GM19468 (cell line): ENCODE data around the gene HHATL.
"Not testable (repeated sequence)": the region's sequence is repeated elsewhere in the genome, so short reads cannot be mapped to it uniquely, and the experiment has no call there.

Source experiments
- ATAC-seq: cut with Tn5 transposase; IDR thresholded peaks from one replicate; pipeline ENCODE4 v1.9.1; 2021; ENCODE audit warnings: mild to moderate bottlenecking, moderate library complexity, moderate number of reproducible peaks; ENCODE audit not compliant: unreplicated experiment; ENCODE audit errors: extremely low read depth

HHATL gene

DNA sequence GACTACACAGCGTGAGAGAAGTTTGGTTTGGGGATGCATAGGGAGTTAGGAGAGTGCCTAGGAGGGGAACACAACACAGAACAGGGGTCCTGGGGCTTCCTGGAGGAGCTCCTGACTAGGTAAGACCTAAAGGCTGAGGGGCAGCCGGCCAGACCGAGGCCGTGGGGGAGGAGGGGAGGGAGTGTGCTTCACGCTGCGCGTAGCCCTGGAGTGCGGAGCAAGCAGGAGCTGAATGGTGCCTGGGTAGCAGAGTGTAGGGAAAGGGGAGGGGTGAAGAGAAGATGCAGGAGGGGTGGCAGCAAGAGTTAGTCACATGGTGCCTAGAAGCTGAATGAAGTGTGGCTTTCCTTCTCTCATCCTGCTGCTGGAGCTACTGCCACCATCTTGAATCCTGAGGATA is 32.4 kb upstream of the HHATL start:
- no peak for ATAC-seq

- no peak for ATAC-seq
Observed at GRCh38 chr3:42734263-42734860, 31.8 kb upstream of the HHATL start.

GRCh38 chr3:42733501-42734262 is 31.1 kb upstream of the HHATL start:
- no peak for ATAC-seq

DNA sequence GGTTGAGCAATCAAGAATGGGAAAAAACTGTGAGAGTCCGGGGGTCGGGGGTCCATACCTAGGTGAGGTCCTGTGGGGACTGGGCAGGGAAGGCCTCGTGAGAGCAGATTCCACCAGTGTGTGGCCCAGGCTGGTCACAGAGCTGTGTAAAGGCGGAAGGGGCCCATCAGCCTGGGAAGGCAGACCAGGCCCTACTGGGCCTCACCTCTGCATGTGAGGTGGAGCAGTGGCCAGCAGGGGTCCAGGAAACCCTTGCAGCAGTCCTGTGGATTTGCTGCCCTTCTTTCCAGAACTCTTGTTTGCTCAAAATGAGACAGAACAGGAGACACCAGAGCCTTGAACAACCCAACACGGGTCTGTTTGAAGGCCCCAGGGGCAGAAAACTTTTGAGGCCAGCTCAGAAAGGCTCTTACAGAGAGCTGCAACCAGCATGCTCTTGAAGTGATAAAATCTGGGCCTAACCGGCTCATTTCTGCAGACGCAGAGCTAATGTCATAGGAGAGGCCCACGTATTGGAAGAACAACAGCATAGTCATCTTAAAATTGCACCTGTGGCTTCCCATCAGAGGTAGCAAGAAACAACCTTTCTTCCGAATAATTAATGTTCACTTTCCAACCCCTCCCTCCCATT is 30.3 kb upstream of the HHATL start:
- no peak for ATAC-seq

- no peak for ATAC-seq
Observed at GRCh38 chr3:42732196-42732828, 29.7 kb upstream of the HHATL start.

DNA sequence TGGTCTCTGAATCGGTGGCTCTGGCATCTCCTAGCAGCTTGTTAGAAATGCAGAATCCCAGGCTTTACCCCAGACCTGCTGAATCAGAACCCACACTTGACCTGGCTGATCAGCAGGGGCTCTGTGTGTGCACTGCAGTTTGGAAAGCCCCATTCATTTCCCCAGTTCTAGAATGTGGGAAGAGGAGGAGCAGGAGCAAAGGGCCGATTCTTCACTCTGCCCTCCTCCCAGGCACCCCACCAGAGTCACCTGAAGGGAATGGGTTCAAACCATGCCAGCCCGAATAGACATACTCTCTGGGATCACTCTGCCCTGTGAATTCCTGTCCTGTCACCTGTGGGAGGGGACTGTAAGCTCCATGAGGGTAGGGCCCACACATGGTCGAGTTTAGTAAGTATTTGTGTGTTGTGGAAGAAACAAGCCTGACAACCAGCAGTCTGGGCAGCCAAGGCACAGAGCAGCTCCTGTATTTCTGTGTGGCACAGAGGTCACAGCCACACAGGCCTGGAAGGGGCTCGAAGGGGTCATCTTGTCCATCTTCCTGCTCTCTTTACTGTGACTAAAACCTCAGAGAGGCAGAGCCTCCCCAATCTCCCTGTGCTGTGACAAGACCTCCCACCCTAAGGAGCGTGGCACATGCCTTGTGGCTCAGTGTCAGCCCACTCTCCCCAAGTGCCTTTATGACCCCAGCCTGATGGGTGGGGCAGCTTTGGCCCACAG is 29.0 kb upstream of the HHATL start:
- ATAC-seq = no peak

DNA sequence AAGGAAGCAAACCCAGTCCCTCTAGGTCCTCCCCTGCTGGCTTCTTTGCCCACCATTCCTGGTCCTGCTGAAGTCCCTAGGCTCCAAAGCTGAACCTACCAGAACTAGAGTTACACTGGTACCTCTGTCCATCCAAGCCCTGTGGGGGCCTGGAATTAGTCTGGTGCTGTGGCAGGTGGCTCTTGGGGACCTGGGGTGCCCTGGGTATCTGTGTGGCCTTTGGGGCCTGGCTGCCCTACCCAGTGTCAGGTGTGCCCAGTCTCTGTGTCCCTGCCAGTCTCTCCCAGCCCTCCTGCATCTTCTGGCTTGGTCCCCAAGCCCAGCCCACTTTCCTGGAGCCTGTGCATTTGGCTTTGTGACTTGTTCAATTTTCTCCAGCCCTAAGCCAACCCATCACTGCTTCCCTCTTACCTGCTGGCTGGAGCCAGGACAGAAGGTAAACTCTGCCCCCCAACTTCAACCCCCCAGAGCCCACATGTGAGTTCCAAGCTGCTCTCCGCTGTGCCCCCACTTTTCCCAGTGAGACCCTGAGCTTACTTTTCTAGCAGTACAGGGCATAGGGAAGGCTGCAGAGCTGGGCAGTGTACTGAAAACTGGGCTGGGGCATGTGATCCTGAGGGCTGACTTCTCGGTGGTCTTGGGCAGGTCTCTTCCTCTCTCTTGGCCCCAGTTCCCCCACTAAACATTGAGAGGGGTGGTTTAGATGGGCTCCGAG is 28.3 kb upstream of the HHATL start:
- ATAC-seq = no peak

DNA sequence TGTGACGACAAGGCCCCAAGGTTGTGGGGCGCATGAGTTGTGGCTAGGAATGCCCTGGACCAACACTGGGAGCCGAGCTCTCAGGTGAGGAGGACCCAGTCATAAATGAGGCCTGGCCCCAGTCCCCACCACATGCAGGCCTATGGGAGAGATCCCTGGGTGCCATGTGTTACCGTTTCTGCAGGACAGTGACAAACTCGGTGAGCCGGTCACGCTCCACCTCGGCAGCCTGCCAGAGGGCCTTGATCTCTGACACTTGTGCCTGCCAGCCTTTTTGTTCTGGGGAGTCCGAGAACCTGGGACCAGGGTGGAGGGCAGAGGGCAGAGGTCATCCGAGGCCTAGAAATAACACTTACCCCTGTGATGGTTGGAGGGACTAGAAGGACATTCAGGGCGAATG is 27.7 kb upstream of the HHATL start:
- no peak for ATAC-seq

GRCh38 chr3:42729404-42730145 is 27.0 kb upstream of the HHATL start:
- no peak for ATAC-seq

- ATAC-seq = no peak
Observed at GRCh38 chr3:42728668-42729364, 26.2 kb upstream of the HHATL start.

GRCh38 chr3:42728056-42728455 is 25.5 kb upstream of the HHATL start:
- no peak for ATAC-seq

DNA sequence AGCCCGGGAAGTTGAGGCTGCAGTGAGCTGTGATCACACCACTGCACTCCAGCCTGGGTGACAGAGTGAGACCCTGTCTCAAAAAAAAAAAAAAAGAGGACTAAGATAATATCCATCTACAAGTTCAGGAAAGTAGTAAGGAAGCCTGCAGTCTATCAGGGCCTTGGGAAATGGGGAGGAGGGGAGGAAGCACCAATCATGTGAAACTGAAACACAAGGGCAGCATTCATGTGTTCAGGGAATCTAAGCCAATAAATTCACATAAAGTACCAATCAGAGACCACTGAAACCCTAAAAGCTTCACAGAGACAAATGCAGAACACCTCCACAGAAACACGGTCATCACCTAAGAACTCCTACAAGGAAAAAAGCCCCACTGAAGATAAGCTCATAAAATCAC is 22.9 kb upstream of the HHATL start:
- ATAC-seq = no peak

DNA sequence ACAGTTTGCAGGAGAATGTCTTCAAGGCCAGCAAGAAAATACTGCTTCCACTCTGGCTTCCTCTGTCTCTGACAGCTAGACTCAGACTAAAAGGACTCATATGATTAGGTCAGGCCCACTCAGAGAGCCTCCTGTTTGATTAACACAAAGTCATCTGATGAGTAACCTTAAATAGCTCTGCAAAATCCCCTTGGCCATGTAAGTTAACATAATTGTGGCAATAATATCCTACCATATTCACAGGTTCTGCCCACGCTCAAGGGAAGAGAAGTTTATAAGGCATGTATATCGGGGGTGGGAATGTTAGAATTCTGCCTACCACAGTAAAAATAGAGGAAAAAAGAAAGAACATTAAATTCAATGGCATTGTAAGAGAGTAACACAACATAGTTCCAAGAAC is 20.6 kb upstream of the HHATL start:
- ATAC-seq = no peak

- ATAC-seq = not testable (repeated sequence)
Observed at GRCh38 chr3:42722442-42722841, 19.8 kb upstream of the HHATL start.

- no peak for ATAC-seq
Observed at GRCh38 chr3:42721690-42722089, 19.1 kb upstream of the HHATL start.

GRCh38 chr3:42720126-42720525 is 17.5 kb upstream of the HHATL start:
- ATAC-seq = no peak

DNA sequence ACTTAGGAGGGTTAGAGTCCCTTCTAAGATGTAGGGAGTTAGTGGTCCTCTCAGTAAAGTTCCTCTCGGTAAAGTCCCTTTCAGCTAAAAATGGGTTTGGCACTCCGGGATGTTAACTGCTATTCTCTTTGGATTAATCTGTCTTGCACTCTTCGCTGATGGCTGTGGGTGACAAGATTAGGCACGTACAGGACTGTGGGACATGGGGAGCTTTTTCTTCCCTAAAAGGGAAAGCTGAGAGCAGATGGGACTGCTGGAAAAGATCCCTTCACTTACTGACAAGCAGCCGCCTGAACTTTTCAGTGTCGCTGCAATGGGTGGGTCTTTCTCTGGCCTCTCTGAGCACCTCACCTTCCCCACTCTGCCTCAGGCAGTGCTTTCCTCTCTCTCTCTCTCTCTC is 16.4 kb upstream of the HHATL start:
- ATAC-seq = no peak

DNA sequence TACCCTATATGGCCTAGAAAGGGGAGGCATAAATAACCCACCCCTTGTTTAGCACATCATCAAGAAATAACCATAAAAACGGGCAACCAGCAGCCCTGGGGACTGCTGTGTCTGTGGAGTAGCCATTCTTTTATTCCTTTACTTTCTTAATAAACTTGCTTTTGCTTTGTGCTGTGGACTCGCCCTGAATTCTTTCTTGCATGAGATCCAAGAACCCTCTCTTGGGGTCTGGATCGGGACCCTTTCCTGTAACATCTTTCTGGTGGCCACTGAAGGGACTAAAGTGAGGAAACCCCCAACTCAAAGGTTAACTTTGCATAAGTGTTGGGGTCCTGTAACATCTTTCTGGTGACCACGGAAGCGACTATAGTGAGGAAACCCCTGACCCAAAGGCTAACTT is 15.7 kb upstream of the HHATL start:
- no peak for ATAC-seq

- ATAC-seq = no peak
Observed at GRCh38 chr3:42717306-42717705, 14.7 kb upstream of the HHATL start.
